Sigmoid colon (tissue), 4 donors: ENCODE results near the gene PFDN5.

ENCODE experiments used
- EP300 ChIP-seq, 4 donors: sonication (generic); formaldehyde crosslinking; IDR thresholded peaks; one replicate each; pipeline ENCODE4 v1.6.1; 2017; ENCODE audit warnings: antibody characterized with exemption in 4 of 4
- TF ChIP-seq, protein P1 (sequence below), 4 experiments: fragments of 450-650 bp in 3 of 4; fragments of 200-600 bp in 1 of 4; IDR thresholded peaks; one replicate each; pipeline ENCODE4 v1.5.1; 2016 to 2019; ENCODE audit warnings: antibody characterized with exemption in 4 of 4, mild to moderate bottlenecking in 3 of 4, moderate library complexity in 2 of 4

DNA sequence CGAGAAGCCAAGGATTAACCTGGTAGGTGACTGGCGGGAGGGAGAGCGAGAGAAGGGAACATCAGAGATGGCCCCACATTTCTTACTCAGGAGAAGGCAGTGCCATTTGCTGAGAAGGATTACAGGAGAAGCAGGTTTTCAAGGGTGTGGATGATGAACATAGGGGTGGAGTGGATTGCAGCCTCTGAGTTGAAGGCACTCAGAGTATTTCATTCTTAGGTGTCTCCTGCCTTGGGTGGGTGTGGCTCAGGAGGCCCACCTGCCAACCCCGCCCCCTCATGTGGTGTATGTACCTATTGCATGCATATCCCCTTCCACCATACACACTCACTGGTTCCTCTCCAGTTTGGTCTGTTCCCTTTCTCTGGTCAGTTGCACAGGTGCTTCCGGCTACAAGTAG is 20.9 kb upstream of the PFDN5 start:
- TF ChIP-seq, protein P1, sequence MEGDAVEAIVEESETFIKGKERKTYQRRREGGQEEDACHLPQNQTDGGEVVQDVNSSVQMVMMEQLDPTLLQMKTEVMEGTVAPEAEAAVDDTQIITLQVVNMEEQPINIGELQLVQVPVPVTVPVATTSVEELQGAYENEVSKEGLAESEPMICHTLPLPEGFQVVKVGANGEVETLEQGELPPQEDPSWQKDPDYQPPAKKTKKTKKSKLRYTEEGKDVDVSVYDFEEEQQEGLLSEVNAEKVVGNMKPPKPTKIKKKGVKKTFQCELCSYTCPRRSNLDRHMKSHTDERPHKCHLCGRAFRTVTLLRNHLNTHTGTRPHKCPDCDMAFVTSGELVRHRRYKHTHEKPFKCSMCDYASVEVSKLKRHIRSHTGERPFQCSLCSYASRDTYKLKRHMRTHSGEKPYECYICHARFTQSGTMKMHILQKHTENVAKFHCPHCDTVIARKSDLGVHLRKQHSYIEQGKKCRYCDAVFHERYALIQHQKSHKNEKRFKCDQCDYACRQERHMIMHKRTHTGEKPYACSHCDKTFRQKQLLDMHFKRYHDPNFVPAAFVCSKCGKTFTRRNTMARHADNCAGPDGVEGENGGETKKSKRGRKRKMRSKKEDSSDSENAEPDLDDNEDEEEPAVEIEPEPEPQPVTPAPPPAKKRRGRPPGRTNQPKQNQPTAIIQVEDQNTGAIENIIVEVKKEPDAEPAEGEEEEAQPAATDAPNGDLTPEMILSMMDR (IDR thresholded peaks at IDR 0.05) = no peak
- TF ChIP-seq EP300 (IDR thresholded peaks at IDR 0.05) = no peak
